AG20443 (cell line): ENCODE results near the gene LMTK3.
"Not testable (repeated sequence)": the region's sequence is repeated elsewhere in the genome, so short reads cannot be mapped to it uniquely, and the experiment has no call there.

Experiments
- DNase-seq: peaks from one replicate; pipeline ENCODE4 v3.0.0; 2012; ENCODE audit warnings: low spot score, mixed read lengths

The LMTK3 gene

GRCh38 chr19:48506138-48506733 is 5.4 kb downstream of the LMTK3 start:
- peak; percentile 64 for DNase-seq

GRCh38 chr19:48502350-48503018 is 9.2 kb downstream of the LMTK3 start:
- DNase-seq = no peak

- no peak for DNase-seq
These were observed 9.9 kb downstream of the LMTK3 start for GRCh38 chr19:48501494-48502349.

- DNase-seq = no peak
These were observed 10.7 kb downstream of the LMTK3 start for GRCh38 chr19:48500830-48501493.

GRCh38 chr19:48499316-48500090 is 12.1 kb downstream of the LMTK3 start:
- DNase-seq = no peak

GRCh38 chr19:48498595-48499311 is 12.9 kb downstream of the LMTK3 start:
- no peak for DNase-seq

GRCh38 chr19:48497728-48498594 is 13.7 kb downstream of the LMTK3 start:
- DNase-seq = no peak

GRCh38 chr19:48496959-48497727 is 14.5 kb downstream of the LMTK3 start:
- no peak for DNase-seq

GRCh38 chr19:48495396-48495795 is 16.2 kb downstream of the LMTK3 start:
- DNase-seq = no peak

GRCh38 chr19:48493718-48494401 is 17.8 kb downstream of the LMTK3 start:
- DNase-seq = no peak

GRCh38 chr19:48492925-48493717 is 18.5 kb downstream of the LMTK3 start:
- DNase-seq = peak; percentile 99

- no peak for DNase-seq
These were observed 19.9 kb downstream of the LMTK3 start for GRCh38 chr19:48491793-48492123.

- peak; percentile 67 for DNase-seq
These were observed 20.4 kb downstream of the LMTK3 start for GRCh38 chr19:48490981-48491792.

GRCh38 chr19:48489608-48490216 is 21.9 kb downstream of the LMTK3 start:
- peak; percentile 81 for DNase-seq

- not testable (repeated sequence) for DNase-seq
These were observed 23.2 kb downstream of the LMTK3 start for GRCh38 chr19:48488478-48488877.

GRCh38 chr19:48487948-48488347 is 23.7 kb downstream of the LMTK3 start:
- DNase-seq = peak; percentile 85

- DNase-seq = no peak
These were observed 24.1 kb downstream of the LMTK3 start for GRCh38 chr19:48487544-48487943.
